Measurements from ENCODE around the gene DNAJB9.
"Not testable (repeated sequence)": the region's sequence is repeated elsewhere in the genome, so short reads cannot be mapped to it uniquely, and the experiment has no call there.

DNAJB9 gene

DNA sequence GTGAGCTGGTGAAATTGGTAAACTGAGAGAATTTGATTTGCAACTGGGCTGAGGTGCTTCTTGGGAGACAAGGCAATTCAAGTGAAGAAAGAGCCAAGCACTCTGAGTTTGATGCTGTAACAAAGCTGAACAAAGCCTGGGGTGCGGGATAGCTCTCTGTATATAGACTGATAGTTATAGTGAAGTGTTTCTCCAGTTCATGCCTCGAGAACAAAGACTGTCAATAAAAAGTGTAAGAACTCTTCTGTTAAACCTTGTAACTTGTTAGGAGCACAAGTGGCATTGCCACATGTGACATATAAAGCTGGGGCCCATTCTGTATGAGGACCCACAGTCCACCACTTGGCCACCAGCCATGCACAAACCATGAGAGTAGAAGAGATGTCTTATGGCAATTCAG is 32.4 kb upstream of the DNAJB9 start:
- no peak for DNase-seq (ENCODE audit: extremely low spot score)
- ChIA-PET POLR2A (interaction anchor here (1.9 kb wide), 1 partner anchor 12 kb away, joined by 8 read pairs; the partner anchor contains the start of gene PNPLA8), CTCF (no interaction called here)
- TF ChIP-seq HDGF (IDR thresholded peaks at IDR 0.05; ENCODE audit: borderline replicate concordance) = no peak
- TF ChIP-seq TARDBP (IDR thresholded peaks at IDR 0.05) = no peak
- no peak for TF ChIP-seq PKNOX1 (IDR thresholded peaks at IDR 0.05)
- TF ChIP-seq FOXM1 (IDR thresholded peaks at IDR 0.05; ENCODE audit: borderline replicate concordance) = no peak
- no peak for TF ChIP-seq FOXK2 (IDR thresholded peaks at IDR 0.05)
- no peak for TF ChIP-seq ELF4 (IDR thresholded peaks at IDR 0.05)
- no peak for TF ChIP-seq BHLHE40 (IDR thresholded peaks at IDR 0.05; ENCODE audit: borderline replicate concordance)
- no peak for TF ChIP-seq ZNF384 (IDR thresholded peaks at IDR 0.05)
- no peak for TF ChIP-seq FOXA1 (IDR thresholded peaks at IDR 0.05)
- TF ChIP-seq SP1 (IDR thresholded peaks at IDR 0.05) = no peak
- TF ChIP-seq SUZ12 (IDR thresholded peaks at IDR 0.05) = no peak
- TF ChIP-seq CTBP1 (IDR thresholded peaks at IDR 0.05; ENCODE audit: borderline replicate concordance) = no peak
- TF ChIP-seq LEF1 (IDR thresholded peaks at IDR 0.05; ENCODE audit: borderline replicate concordance) = no peak
- TF ChIP-seq ARNT (IDR thresholded peaks at IDR 0.05) = no peak
- no peak for TF ChIP-seq L3MBTL2 (conservative IDR thresholded peaks at IDR 0.05)
- no peak for TF ChIP-seq NFRKB (IDR thresholded peaks at IDR 0.05)

- CTCF ChIA-PET; DNase-seq (ENCODE audit: extremely low spot score): not testable (repeated sequence)
- POLR2A ChIA-PET = interaction anchor here (1.9 kb wide), 1 partner anchor 13 kb away, joined by 8 read pairs; the partner anchor contains the start of gene PNPLA8
Observed at GRCh38 chr7:108538236-108538635, 31.4 kb upstream of the DNAJB9 start.

DNA sequence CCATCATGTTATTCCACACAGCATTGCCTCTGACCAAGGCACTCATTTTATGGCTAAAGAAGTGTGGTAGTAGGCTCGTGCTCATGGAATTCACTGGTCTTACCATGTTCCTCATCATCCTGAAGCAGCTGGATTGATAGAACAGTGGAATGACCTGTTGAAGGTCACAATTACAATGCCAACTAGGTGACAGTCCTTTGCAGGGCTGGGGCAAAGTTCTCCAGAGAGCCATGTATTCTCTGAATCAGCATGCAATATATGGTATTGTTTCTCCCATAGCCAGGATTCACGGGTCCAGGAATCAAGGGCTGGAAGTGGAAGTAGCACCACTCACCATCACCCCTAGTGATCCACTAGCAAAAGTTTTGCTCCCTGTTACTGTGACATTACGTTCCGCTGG is 31.0 kb upstream of the DNAJB9 start:
- POLR2A ChIA-PET; DNase-seq (ENCODE audit: extremely low spot score); CTCF ChIA-PET: not testable (repeated sequence)

- POLR2A ChIA-PET = interaction anchor here (1.7 kb wide), 1 partner anchor 16 kb away, joined by 3 read pairs; the partner anchor contains the start of gene PNPLA8
- DNase-seq (ENCODE audit: extremely low spot score) = no peak
- TF ChIP-seq ZNF384 (IDR thresholded peaks at IDR 0.05) = no peak
- TF ChIP-seq LEF1 (IDR thresholded peaks at IDR 0.05; ENCODE audit: borderline replicate concordance) = no peak
- CTCF ChIA-PET = no interaction called here
Observed at GRCh38 chr7:108541478-108541877, 28.2 kb upstream of the DNAJB9 start.

DNA sequence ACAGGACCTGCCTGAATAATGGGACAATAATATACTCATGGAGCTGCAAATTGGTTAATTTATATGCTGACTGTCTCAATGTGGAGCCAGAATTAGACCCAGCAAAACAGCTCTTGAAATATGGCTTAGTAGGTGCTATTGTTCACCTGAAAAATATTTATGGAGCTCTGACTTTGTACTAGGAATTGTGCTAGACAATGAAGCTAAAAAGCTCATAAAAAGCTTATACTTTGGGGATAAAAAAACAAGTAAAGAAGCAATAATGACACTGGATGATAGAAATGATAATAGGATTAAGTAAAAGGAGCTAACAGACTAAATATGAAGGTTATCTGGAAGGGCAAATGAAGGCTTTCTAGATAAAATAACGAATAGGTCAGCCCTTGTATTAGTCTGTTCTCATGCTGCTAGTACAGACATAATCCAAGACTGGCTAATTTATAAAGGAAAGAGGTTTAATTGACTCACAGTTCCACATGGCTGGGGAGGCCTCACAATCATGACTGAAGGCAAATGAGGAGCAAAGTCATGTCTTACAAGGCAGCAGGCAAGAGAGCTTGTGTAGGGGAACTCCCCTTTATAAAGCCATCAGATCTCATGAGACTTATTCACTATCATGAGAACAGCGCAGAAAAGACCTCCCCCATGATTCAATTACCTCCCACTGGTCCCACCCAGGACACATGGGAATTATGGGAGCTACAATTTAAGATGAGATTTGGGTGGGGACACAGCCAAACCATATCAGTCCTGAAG is 21.4 kb upstream of the DNAJB9 start:
- DNase-seq (ENCODE audit: extremely low spot score); CTCF ChIA-PET: not testable (repeated sequence)
- POLR2A ChIA-PET = interaction anchor here (2.2 kb wide), 1 partner anchor 22 kb away, joined by 11 read pairs; the partner anchor contains the start of gene PNPLA8

- CTCF ChIA-PET; DNase-seq (ENCODE audit: extremely low spot score); POLR2A ChIA-PET: not testable (repeated sequence)
Observed at GRCh38 chr7:108556665-108557064, 13.0 kb upstream of the DNAJB9 start.

DNA sequence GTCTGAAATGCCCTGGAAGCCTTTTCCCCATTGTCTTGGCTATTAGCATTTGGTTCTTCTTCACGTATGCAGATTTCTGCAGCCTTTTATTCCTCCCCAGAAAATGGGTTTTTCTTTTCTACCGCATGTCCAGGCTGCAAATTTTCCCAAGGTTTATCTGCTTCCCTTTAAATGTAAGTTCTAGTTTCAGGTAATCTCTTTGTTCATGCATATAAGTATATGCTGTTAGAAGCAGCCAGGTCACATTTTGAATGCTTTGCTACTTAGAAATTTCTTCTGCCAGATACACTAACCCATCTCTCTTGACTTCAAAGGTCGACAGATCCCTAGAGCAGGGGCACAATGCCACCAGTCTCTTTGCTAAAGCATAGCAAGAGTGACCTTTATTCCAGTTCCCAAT is 12.5 kb upstream of the DNAJB9 start:
- ChIA-PET CTCF (no interaction called here), POLR2A (no interaction called here)
- DNase-seq (ENCODE audit: extremely low spot score) = no peak
- TF ChIP-seq NFRKB (IDR thresholded peaks at IDR 0.05) = no peak
- no peak for TF ChIP-seq ARNT (IDR thresholded peaks at IDR 0.05)
- no peak for TF ChIP-seq FOXK2 (IDR thresholded peaks at IDR 0.05)
- no peak for TF ChIP-seq TARDBP (IDR thresholded peaks at IDR 0.05)
- TF ChIP-seq BHLHE40 (IDR thresholded peaks at IDR 0.05; ENCODE audit: borderline replicate concordance) = no peak
- TF ChIP-seq ELF4 (IDR thresholded peaks at IDR 0.05) = no peak
- no peak for TF ChIP-seq SUZ12 (IDR thresholded peaks at IDR 0.05)
- TF ChIP-seq LEF1 (IDR thresholded peaks at IDR 0.05; ENCODE audit: borderline replicate concordance) = no peak
- no peak for TF ChIP-seq ZNF384 (IDR thresholded peaks at IDR 0.05)
- TF ChIP-seq PKNOX1 (IDR thresholded peaks at IDR 0.05) = no peak
- no peak for TF ChIP-seq CTBP1 (IDR thresholded peaks at IDR 0.05; ENCODE audit: borderline replicate concordance)
- no peak for TF ChIP-seq FOXM1 (IDR thresholded peaks at IDR 0.05; ENCODE audit: borderline replicate concordance)
- no peak for TF ChIP-seq L3MBTL2 (conservative IDR thresholded peaks at IDR 0.05)
- TF ChIP-seq HDGF (IDR thresholded peaks at IDR 0.05; ENCODE audit: borderline replicate concordance) = no peak
- TF ChIP-seq FOXA1 (IDR thresholded peaks at IDR 0.05) = no peak
- no peak for TF ChIP-seq SP1 (IDR thresholded peaks at IDR 0.05)

- CTCF ChIA-PET = no interaction called here
- no peak for DNase-seq (ENCODE audit: extremely low spot score)
- TF ChIP-seq FOXK2 (IDR thresholded peaks at IDR 0.05) (no peak), ELF4 (IDR thresholded peaks at IDR 0.05) (no peak), CTBP1 (IDR thresholded peaks at IDR 0.05; ENCODE audit: borderline replicate concordance) (no peak), HDGF (IDR thresholded peaks at IDR 0.05; ENCODE audit: borderline replicate concordance) (no peak), FOXA1 (IDR thresholded peaks at IDR 0.05) (no peak), FOXM1 (IDR thresholded peaks at IDR 0.05; ENCODE audit: borderline replicate concordance) (no peak), SUZ12 (IDR thresholded peaks at IDR 0.05) (no peak), LEF1 (IDR thresholded peaks at IDR 0.05; ENCODE audit: borderline replicate concordance) (no peak), L3MBTL2 (conservative IDR thresholded peaks at IDR 0.05) (no peak), BHLHE40 (IDR thresholded peaks at IDR 0.05; ENCODE audit: borderline replicate concordance) (no peak)
- POLR2A ChIA-PET = no interaction called here
Observed at GRCh38 chr7:108557617-108558016, 12.1 kb upstream of the DNAJB9 start.
